HG03060 (cell line): Measurements from ENCODE around the gene SH3TC1.

ENCODE experiments used
- ATAC-seq: cut with Tn5 transposase; IDR thresholded peaks from one replicate; pipeline ENCODE4 v1.9.1; 2021; ENCODE audit warnings: low read depth, moderate number of reproducible peaks; ENCODE audit not compliant: unreplicated experiment

Gene SH3TC1

GRCh38 chr4:8211737-8212581 lies 12.9 kb downstream of the SH3TC1 start:
- ATAC-seq, result no peak

- no peak for ATAC-seq
Observed at GRCh38 chr4:8212622-8213021, 13.5 kb downstream of the SH3TC1 start.

- no peak for ATAC-seq
Observed at GRCh38 chr4:8213121-8213520, 14.0 kb downstream of the SH3TC1 start.

- no peak for ATAC-seq
Observed at GRCh38 chr4:8214136-8214535, 15.0 kb downstream of the SH3TC1 start.

GRCh38 chr4:8215001-8215427 lies 15.9 kb downstream of the SH3TC1 start:
- no peak for ATAC-seq

GRCh38 chr4:8215641-8216442 lies 16.8 kb downstream of the SH3TC1 start:
- no peak for ATAC-seq

GRCh38 chr4:8216443-8217245 lies 17.6 kb downstream of the SH3TC1 start:
- no peak for ATAC-seq

GRCh38 chr4:8217246-8217511 lies 18.1 kb downstream of the SH3TC1 start:
- ATAC-seq, result no peak

- ATAC-seq, result no peak
Observed at GRCh38 chr4:8217871-8218270, 18.8 kb downstream of the SH3TC1 start.

GRCh38 chr4:8218371-8219031 lies 19.4 kb downstream of the SH3TC1 start:
- no peak for ATAC-seq

GRCh38 chr4:8219236-8219635 lies 20.1 kb downstream of the SH3TC1 start:
- no peak for ATAC-seq

- ATAC-seq, result no peak
Observed at GRCh38 chr4:8220661-8221450, 21.8 kb downstream of the SH3TC1 start.

GRCh38 chr4:8221476-8221875 lies 22.4 kb downstream of the SH3TC1 start:
- peak; percentile 55 for ATAC-seq

GRCh38 chr4:8221985-8222384 lies 22.9 kb downstream of the SH3TC1 start:
- no peak for ATAC-seq

- no peak for ATAC-seq
Observed at GRCh38 chr4:8222609-8223388, 23.7 kb downstream of the SH3TC1 start.

- ATAC-seq, result no peak
Observed at GRCh38 chr4:8224267-8224974, 25.3 kb downstream of the SH3TC1 start.

- ATAC-seq, result no peak
Observed at GRCh38 chr4:8224975-8225625, 26.0 kb downstream of the SH3TC1 start.
